AG08396 (cell line): ENCODE measurements around the gene ZGPAT.
"Not testable (repeated sequence)": the region's sequence is repeated elsewhere in the genome, so short reads cannot be mapped to it uniquely, and the experiment has no call there.

Experiments
- DNase-seq: peaks from one replicate; pipeline ENCODE4 v3.0.0; 2012; ENCODE audit warnings: low spot score, mixed read lengths

The ZGPAT gene

DNA sequence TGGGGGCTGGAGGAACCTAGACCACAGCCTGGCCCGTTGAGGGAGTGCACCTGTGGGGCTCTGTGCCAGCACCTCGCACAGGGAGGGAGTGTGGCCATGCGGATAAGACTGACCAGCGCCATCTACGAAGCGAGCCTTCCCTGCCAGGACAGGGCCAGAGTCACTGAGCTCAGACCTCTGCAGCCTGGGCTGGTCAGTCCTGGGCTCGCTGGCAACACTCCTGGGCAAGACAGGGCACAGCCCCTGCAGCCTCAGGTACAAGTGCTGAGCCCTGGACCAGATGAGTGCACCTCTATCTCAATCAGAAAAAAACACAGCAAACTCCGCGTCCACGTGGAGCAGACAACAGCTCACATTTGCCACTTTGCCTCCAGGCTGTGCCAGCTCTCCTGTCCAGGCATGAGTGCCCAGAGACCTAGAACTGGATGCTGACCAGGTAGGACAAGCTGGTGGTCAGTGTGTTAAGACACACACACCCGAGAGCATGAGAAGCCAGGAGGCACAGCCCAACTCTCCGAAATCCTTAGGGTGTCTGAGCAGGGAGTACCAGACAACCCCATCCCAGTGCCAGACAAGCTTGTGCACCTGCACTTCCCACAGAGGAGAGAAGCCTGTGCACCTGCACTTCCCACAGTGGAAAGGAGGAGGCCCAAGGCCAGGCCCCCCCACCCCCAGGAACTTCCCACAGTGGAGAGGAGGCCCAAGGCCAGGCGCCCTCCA lies 4.9 kb upstream of the ZGPAT start:
- peak; percentile 6 for DNase-seq

DNA sequence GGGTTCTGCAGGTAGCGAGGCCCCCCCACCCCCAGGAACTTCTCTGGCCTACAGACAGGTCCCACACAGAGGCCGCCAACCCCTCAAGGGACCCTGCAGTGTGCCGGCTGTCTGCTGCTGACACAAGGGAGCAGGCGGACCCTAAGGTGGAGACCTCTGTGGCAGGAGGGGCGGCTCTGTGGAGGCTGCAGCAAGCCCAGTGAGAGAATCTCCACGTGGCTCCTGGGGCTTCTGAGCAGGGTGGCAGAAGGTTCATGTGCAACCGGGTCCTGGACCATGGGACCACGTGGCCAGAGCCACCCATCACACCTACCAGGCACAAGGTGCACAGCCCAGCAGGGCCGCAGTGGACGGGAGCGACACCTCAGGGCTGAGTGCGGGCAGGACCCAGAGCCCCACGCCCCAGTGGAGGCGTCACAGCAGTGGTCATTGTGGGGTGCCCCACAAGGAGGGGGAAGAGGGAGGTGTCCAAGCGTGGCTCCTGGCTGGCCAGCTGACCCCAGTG lies 4.3 kb upstream of the ZGPAT start:
- DNase-seq = no peak

DNA sequence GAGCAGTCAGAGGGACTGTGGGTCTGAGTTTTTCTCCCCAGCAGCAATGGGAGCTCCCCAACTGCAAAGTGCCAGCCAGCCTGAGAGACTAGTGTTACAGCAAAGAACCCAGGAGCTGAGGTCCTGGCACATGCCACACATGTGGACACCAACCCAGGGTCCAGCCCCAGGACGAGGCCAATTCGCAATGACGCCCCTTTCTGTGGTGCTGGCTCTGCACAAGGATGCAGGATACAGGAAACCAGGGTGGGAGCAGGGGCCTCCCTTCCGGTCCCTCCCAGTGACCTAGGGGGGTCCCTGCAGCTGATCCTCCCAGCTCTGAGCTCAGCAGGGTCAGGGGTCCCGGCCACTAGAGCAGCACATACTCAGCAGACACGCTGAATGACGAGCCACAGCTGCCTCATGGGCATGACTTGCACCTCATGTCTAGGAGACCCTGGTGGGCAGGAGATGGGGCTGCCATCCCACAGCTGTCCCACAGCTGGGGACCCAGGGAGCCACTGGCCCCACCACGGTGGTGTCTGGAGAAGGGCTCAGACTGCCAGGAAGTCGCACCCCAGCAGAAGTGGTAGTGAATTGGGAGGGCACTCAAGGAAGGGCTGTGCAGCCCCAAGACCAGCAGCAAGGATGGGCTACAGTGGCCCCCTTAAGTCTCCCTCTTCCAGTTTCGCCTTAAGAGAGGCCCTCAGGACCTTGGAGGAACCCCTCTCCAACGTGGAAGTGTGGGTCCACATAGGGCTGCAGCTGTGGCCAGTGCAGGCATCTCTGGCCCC lies 3.7 kb upstream of the ZGPAT start:
- no peak for DNase-seq

DNA sequence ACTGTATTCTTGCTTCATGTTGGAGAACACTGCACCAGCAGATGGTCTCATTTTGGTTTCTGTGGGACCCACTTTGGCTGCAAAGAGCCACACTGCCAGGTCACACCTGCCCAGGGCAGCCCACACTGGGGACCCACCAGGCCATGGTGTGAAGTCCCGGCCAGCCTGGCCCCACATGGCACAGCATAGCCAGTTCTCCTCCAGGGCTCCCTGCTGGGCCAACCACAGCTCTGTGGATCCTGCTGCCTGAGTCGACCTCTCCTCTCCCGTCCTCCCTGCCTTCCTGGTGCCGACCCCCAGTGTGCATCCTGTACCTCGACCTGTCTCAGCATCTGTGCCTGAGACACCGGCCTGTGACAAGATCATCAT lies 3.1 kb upstream of the ZGPAT start:
- DNase-seq = no peak

DNA sequence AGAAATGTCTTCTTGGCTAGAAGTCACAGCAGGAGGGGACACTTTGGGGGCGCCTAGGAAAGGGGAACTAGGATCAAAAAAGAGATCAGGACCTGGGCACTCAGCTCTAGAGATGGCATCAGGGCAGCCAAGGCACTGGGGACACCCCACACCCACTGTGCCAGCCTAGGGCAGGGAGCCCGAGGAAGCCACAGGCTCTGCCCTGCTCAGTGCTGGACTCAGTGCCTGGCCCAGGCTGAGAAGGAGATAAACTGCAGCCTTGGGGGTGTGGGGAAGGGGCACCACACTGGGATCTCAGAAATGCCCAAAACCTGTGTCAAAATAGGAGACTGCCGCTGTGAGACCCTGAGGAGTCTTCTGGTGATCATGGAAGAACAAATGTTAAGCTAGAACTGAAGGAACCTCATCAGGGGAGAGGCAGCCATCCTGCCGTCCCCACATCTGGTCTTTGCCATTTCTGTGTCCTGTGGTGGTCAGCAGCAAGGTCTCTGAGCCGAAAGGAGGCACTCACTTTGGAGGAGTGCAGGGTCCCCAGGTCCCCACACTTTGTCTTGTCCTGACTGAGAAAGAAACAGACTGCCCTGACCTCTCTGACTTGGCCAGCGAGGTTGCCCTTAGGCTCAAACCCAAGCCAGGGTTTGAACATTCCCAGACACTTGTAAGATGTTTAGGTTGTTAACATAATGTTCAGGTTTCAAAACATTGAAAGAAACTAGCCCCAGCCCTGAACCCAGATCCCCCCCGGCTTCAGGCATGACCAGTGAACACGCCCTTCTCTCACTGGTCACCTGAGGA lies 2.4 kb upstream of the ZGPAT start:
- DNase-seq = no peak

DNA sequence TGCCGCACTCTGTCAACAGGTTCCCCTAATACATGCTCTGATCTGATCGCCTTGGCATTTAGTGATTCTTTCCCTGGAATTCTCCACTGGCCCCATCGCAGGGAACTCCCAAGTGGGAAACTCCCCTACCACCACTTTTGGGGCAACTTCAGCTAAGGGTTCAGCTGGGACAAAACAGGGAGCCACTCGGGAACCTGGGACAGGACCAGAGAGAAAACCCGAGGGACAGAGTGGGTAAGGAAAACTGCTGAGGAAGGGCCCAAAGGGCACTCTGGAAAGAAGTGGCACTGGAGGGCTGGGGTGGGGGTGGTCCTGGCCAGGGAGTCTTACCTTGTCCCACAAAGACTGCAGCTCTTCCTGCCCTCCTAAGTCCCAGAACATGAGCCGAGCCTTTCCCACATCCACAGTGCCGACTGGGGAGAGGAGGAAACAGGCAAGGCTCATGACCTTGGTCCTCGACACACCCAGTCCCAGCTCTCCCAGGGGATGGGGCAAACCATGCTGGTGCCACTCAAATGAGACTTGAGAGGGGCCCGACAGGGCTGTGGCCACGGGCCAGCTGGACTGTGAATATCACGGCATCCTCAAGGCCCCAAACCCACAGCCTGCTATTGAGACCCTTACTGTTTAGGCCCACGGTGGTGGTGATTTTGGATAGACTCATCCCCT lies 1.7 kb upstream of the ZGPAT start:
- no peak for DNase-seq

DNA sequence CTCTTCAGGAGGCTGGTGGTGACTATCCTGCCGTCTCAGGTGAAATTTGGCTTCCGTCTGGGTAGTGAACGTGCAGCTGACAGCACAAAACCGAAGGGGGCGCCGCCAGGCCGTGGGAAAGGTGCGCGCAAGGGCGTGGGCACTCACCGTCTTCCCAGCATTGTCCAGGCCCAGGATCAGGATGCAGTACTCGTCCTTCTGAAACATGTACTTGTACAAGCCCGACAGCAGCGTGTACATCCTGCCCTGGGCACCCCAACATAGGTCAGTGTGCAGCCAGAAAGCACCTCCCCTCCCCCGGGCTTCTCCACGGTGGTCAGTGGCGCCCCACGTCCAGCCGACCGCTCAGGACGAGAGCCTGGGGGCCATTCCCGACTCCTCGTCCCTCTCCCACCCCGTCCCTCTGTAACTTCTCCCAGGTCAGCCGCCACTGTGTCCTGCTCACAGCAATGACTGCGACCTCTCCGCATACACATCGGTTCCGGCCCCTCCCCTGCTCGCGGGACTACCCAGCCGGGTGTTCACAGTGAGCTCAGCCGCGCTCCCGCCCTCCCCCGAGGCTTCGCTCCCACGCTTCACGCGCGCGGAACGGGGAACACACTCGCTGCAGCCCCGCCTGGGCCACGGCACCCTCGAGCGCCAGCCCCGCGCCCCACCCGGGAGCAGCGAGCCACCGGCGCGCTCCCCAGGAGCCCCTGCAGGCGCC lies 834 bp upstream of the ZGPAT start:
- DNase-seq = peak; percentile 77

DNA sequence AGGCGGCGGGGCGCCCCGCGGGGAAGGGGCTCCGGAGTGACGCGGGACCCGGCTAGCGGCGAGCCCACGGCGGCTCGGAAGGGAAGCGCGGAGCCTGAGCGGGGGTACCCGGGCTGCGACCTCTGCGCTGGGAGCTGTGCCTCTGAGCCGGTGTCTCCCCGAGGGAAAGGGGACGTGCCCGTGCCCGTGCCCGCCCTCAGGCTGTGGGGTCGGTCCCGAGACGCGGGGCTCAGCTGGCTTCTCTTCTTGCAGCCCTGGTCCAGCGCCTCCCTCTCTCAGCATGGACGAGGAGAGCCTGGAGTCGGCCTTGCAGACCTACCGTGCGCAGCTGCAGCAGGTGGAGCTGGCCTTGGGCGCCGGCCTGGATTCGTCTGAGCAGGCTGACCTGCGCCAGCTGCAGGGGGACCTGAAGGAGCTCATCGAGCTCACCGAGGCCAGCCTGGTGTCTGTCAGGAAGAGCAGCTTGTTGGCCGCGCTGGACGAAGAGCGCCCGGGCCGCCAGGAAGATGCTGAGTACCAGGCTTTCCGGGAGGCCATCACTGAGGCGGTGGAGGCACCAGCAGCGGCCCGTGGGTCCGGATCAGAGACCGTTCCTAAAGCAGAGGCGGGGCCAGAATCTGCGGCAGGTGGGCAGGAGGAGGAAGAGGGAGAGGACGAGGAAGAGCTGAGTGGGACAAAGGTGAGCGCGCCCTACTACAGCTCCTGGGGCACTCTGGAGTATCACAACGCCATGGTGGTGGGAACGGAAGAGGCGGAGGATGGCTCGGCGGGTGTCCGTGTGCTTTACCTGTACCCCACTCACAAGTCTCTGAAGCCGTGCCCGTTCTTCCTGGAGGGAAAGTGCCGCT lies 686 bp downstream of the ZGPAT start:
- peak; percentile 24 for DNase-seq

DNA sequence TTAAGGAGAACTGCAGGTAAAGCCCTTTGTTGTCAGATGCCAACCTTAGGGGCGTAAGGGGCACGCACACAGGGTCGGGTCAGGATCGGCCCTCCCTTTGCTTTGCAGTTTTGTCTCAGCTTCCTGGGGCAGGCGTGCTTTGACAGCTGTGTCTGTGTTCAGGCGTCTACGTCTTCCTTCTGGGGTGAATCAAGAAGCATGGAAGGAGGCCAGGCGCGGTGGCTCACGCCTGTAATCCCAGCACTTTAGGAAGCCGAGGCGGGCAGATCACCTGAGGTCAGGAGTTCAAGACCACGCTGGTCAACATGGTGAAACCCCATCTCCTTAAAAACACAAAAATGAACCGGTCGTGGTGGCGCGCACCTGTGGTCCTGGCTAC lies 1.3 kb downstream of the ZGPAT start:
- DNase-seq = no peak

DNA sequence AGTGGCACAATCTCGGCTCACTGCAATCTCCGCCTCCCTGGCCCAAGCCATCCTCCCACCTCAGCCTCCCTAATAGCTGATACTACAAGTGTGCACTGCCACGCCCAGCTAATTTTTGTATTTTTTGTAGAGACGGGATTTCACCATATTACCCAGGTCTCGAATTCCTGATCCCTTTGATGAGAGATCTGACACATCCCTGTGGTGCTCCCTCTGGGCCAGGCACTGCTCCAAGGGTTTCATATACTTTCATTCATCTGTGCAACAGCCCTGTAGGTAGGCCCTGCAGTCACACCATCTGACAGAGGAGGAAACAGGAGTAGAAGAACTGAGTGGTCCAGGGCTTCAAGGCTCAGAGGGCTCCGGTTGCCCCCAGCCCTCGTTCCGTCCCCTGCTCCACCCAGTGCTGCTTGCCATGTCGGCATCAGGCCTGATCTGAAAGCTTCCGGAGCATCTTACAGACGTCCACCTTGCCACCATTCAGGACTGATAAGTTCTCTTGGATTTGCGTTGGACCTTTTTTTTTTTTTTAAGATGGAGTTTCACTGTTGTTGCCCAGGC lies 3.3 kb downstream of the ZGPAT start:
- DNase-seq = no peak

DNA sequence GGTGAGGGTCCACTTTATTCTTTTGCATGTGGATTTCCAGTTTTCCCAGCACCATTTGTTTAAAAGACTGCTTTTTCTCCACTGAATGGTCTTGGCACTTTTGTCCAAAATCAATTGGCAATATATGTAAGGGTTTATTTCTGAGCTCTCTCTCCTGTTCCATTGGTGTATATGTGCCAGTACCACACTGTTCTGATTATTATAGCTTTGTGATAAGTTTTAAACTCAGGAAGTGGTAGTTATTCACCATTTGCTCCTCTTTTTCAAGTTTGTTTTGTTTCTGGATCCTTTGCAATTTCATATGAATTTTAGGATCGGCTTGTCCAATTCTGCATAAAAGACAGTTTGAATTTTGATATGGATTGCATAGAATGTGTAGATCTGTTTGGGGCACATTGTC lies 4.4 kb downstream of the ZGPAT start:
- DNase-seq = no peak

DNA sequence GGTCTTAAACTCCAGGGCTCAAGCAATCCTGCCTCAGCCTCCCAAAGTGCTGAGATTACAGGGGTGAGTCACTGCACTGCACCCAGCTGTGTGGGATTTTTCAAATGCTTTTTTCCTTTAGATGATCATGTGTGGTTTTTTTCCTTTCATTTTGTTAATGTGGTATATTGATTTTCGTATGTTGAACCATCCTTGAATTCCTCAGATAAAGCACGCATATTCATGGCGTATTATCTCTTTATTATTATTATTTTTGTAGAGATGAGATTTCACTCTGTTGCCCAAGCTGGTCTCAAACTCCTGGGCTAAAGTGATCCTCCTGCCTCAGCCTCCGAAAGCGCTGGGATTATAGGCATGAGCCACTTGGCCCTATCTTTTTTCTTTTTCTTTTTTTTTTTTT lies 7.0 kb downstream of the ZGPAT start:
- DNase-seq = no peak

DNA sequence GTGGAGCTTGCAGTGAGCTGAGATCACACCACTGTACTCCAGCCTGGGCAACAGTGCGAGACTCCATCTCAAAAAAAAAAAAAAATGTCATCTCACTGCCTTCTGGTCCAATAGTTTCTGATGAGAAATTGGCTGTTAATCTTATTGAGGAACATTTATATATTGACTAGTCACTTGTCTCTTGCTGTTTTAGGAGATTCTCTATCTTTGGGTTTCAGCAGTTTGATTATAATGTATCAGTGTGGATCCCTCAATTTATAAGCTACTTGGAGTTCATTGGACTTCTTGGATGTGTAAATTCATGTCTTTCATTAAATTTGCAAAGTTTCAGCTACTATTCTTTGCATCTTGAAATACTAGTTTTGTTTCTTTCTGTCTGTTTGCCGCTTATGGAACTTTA lies 11.2 kb downstream of the ZGPAT start:
- DNase-seq = no peak

DNA sequence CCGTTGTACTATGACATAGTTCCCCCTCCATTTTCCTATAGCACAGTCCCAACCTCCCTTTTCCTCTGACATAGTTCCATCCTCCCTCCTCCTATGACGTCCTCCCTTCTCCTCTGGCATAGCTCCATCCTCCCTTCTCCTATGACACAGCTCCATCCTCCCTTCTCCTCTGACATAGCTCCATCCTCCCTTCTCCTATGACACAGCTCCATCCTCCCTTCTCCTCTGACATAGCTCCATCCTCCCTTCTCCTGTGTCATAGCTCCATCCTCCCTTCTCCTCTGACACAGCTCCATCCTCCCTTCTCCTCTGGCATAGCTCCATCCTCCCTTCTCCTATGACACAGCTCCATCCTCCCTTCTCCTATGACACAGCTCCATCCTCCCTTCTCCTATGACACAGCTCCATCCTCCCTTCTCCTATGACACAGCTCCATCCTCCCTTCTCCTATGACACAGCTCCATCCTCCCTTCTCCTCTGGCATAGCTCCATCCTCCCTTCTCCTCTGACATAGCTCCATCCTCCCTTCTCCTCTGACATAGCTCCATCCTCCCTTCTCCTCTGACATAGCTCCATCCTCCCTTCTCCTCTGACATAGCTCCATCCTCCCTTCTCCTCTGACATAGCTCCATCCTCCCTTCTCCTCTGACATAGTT lies 15.3 kb downstream of the ZGPAT start:
- not testable (repeated sequence) for DNase-seq

DNA sequence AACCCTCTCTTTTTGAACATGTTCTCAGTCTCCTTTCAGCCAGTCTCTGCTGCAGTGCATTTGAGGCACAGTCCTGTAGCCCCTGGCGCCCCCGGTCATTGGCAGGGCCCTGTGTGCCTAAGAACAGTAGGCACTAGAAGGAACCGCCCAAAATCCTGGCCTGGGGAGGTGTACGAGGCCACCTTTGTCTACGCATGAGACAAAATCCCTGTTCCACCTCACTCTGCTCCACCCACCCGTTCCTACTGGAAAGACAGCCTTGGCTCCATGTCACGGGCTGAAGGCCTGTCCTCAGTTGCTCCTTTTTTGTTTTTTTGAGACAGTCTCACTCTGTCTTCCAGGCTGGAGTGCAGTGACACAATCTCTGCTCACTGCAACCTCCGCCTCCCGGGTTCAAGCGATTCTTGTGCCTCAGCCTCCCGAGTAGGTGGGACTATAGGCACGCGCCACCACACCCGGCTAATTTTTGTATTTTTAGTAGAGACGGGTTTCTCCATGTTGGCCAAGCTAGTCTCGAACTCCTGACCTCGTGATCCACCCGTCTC lies 22.4 kb downstream of the ZGPAT start:
- DNase-seq = not testable (repeated sequence)

DNA sequence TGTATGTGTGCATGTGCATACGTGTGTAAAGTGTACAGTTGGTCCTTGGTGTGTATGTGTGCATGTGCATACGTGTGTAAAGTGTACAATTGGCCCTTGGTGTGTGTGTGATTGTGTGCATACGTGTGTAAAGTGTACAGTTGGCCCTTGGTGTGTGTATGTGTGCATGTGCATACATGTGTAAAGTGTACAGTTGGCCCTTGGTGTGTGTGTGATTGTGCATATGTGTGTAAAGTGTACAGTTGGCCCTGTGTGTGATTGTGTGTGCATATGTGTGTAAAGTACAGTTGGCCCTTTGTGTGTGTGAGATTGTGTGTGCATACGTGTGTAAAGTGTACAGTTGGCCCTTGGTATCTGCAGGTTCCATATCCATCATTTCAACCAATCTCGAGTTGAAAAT lies 23.6 kb downstream of the ZGPAT start:
- DNase-seq = no peak

DNA sequence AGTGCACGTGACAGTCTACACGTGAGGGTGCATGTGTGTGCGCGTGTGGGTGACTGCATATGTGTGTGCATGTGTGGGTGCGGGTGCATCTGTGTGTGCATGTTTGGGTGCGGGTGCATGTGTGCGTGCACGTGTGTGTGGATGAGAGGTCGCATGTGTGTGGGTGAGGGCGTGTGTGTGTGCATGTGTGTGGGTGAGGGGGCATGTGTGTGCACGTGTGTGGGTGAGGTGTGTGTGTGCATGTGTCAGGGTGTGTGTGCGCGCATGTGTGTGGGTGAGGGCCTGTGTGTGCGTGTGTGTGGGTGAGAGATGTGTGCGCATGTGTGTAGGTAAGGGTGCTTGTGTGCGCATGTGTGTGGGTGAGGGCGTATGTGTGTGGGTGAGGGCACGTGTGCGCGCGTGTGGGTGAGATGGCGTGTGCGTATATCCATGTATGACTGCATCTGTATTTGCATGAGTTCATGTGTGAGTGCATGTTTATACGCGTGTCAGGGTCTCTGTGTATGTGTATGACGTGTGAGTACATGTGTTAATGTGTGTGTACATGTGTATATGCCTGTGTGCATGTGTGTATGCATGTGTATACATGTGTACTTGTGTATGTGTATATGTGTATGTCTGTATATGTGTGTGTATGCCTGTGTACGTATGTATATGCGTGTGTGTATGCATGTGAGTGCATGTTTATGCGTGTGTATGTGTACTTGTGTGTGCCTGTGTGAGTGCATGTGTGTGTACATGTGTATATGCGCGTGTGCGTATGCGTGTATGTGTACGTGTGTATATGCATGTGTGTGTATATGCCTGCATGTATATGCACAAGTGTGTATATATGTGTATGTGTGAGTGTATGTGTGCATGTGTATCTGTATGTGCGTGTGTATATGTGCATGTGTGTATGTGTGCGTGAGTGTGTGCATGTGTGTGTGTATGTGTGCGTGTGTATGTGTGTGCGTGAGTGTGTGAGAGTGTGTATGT lies 24.6 kb downstream of the ZGPAT start:
- no peak for DNase-seq

DNA sequence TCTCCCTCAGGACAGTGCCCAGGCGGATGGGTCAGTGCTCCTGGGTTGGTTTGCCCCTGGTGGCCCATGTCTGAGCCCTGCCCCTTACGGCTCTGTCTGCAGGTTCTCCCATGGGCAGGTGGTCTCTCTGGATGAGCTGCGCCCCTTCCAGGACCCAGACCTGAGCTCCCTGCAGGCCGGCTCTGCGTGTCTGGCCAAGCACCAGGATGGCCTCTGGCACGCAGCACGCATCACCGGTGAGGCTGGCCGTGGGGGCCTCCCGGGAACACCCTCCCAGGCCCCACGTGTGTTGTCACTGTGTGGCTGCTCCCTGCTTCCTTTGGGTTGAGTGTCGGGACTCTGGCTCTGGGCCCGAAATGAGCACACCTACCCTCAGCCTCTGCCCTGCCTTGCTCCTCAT lies 25.3 kb downstream of the ZGPAT start:
- no peak for DNase-seq
